Stimulated activated naive B cell treated with anti-CD40 and anti-IgM and Interleukin-4, amounts not matched to agents 10 μg/mL and 1 μg/mL and 100 μg/mL, for 72 hours (primary cell): ENCODE results near the gene BTRC.

ENCODE experiments used
- ATAC-seq, 2 donors: fragments of 150-1000 bp; cut with Tn5 transposase; replicated peaks; 2 replicates each; pipeline ENCODE4 v1.10.0; 2021; ENCODE audit warnings: moderate library complexity in 1 of 2
- DNase-seq: peaks from one replicate; pipeline ENCODE4 v3.0.0; 2021
- H3K27ac Mint-ChIP-seq: one replicate; pipeline ENCODE4 v1.8.0; 2022; ENCODE audit warnings: mild to moderate bottlenecking, mixed read lengths
- H3K27me3 Mint-ChIP-seq, 2 donors: one replicate each; pipeline ENCODE4 v1.8.0; 2022; ENCODE audit warnings: mixed read lengths in 2 of 2
- H3K36me3 Mint-ChIP-seq, 2 donors: one replicate each; pipeline ENCODE4 v1.8.0; 2022; ENCODE audit warnings: mixed read lengths in 2 of 2, mild to moderate bottlenecking in 1 of 2
- H3K4me1 Mint-ChIP-seq, 2 donors: one replicate each; pipeline ENCODE4 v1.8.0; 2022; ENCODE audit warnings: mixed read lengths in 2 of 2, mild to moderate bottlenecking in 1 of 2
- H3K4me3 Mint-ChIP-seq, 2 donors: one replicate each; pipeline ENCODE4 v1.8.0; 2022; ENCODE audit warnings: mild to moderate bottlenecking in 2 of 2, mixed read lengths in 2 of 2, moderate library complexity in 1 of 2
- H3K9me3 Mint-ChIP-seq, 2 donors: one replicate each; pipeline ENCODE4 v1.8.0; 2022; ENCODE audit warnings: mixed read lengths in 2 of 2, mild to moderate bottlenecking in 1 of 2

BTRC gene

GRCh38 chr10:101482568-101482967 is 128.6 kb downstream of the BTRC start:
- Mint-ChIP-seq H3K9me3 (no peaks in the 10 kb centered on the region), H3K36me3 (peaks cover 15 to 20% of the 10 kb centered on the region in 2 donors), H3K27me3 (no peaks in the 10 kb centered on the region), H3K4me1 (peaks cover 0 to 2% of the 10 kb centered on the region in 2 donors), H3K27ac (no peak overlapping the region), H3K4me3 (no peak overlapping the region)
- no peak for ATAC-seq
- no peak for DNase-seq

GRCh38 chr10:101484175-101484745 is 130.3 kb downstream of the BTRC start:
- Mint-ChIP-seq H3K27me3 (no peaks in the 10 kb centered on the region), H3K9me3 (no peaks in the 10 kb centered on the region), H3K36me3 (peaks cover 12 to 20% of the 10 kb centered on the region in 2 donors), H3K4me1 (peaks cover 0 to 2% of the 10 kb centered on the region in 2 donors), H3K27ac (no peak overlapping the region), H3K4me3 (no peak overlapping the region)
- DNase-seq (no peak), ATAC-seq (no peak)

- no peak for DNase-seq
- H3K4me3 Mint-ChIP-seq, result no peak overlapping the region
- no peak overlapping the region for H3K27ac Mint-ChIP-seq
- no peaks in the 10 kb centered on the region for H3K27me3 Mint-ChIP-seq
- no peak for ATAC-seq
- H3K4me1 Mint-ChIP-seq, result peaks cover 0 to 2% of the 10 kb centered on the region in 2 donors
- peaks cover 12 to 23% of the 10 kb centered on the region in 2 donors for H3K36me3 Mint-ChIP-seq
- H3K9me3 Mint-ChIP-seq, result no peaks in the 10 kb centered on the region
These were observed 131.2 kb downstream of the BTRC start for GRCh38 chr10:101485207-101485606.

GRCh38 chr10:101485681-101486554 is 132.0 kb downstream of the BTRC start:
- peaks cover 12 to 27% of the 10 kb centered on the region in 2 donors for H3K36me3 Mint-ChIP-seq
- peaks cover 0 to 2% of the 10 kb centered on the region in 2 donors for H3K4me1 Mint-ChIP-seq
- no peaks in the 10 kb centered on the region for H3K27me3 Mint-ChIP-seq
- H3K27ac Mint-ChIP-seq, result no peak overlapping the region
- DNase-seq (no peak), ATAC-seq (no peak)
- no peaks in the 10 kb centered on the region for H3K9me3 Mint-ChIP-seq
- H3K4me3 Mint-ChIP-seq, result peak overlapping the region in 1 of 2 donors; percentile 35

- Mint-ChIP-seq H3K27me3 (no peaks in the 10 kb centered on the region), H3K9me3 (no peaks in the 10 kb centered on the region), H3K4me1 (peaks cover 0 to 2% of the 10 kb centered on the region in 2 donors), H3K36me3 (peaks cover 4 to 19% of the 10 kb centered on the region in 2 donors), H3K27ac (no peak overlapping the region), H3K4me3 (no peak overlapping the region)
- ATAC-seq (no peak), DNase-seq (no peak)
These were observed 133.4 kb downstream of the BTRC start for GRCh38 chr10:101487399-101487798.

GRCh38 chr10:101489355-101489754 is 135.4 kb downstream of the BTRC start:
- Mint-ChIP-seq H3K27me3 (no peaks in the 10 kb centered on the region), H3K9me3 (no peaks in the 10 kb centered on the region), H3K27ac (no peak overlapping the region), H3K4me1 (peaks cover 0 to 2% of the 10 kb centered on the region in 2 donors), H3K36me3 (peaks cover 3 to 15% of the 10 kb centered on the region in 2 donors), H3K4me3 (no peak overlapping the region)
- DNase-seq, result no peak
- ATAC-seq, result no peak

GRCh38 chr10:101490026-101490425 is 136.1 kb downstream of the BTRC start:
- Mint-ChIP-seq H3K9me3 (no peaks in the 10 kb centered on the region), H3K36me3 (peaks cover 3 to 15% of the 10 kb centered on the region in 2 donors), H3K27ac (no peak overlapping the region), H3K4me1 (peaks cover 0 to 2% of the 10 kb centered on the region in 2 donors), H3K27me3 (no peaks in the 10 kb centered on the region), H3K4me3 (no peak overlapping the region)
- DNase-seq (no peak), ATAC-seq (no peak)

- Mint-ChIP-seq H3K9me3 (no peaks in the 10 kb centered on the region), H3K36me3 (peaks cover 0 to 7% of the 10 kb centered on the region in 2 donors), H3K27me3 (no peaks in the 10 kb centered on the region), H3K4me1 (no peaks in the 10 kb centered on the region), H3K27ac (no peak overlapping the region), H3K4me3 (no peak overlapping the region)
- no peak for ATAC-seq
- DNase-seq, result no peak
These were observed 138.2 kb downstream of the BTRC start for GRCh38 chr10:101492205-101492604.

- ATAC-seq, result no peak
- Mint-ChIP-seq H3K9me3 (no peaks in the 10 kb centered on the region), H3K27ac (no peak overlapping the region), H3K36me3 (peaks cover 0 to 7% of the 10 kb centered on the region in 2 donors), H3K27me3 (no peaks in the 10 kb centered on the region), H3K4me1 (no peaks in the 10 kb centered on the region), H3K4me3 (no peak overlapping the region)
- no peak for DNase-seq
These were observed 138.8 kb downstream of the BTRC start for GRCh38 chr10:101492814-101493213.

- ATAC-seq (no peak), DNase-seq (no peak)
- H3K4me3 Mint-ChIP-seq, result no peak overlapping the region
- peaks cover 0 to 7% of the 10 kb centered on the region in 2 donors for H3K36me3 Mint-ChIP-seq
- no peaks in the 10 kb centered on the region for H3K9me3 Mint-ChIP-seq
- H3K27ac Mint-ChIP-seq, result no peak overlapping the region
- H3K27me3 Mint-ChIP-seq, result no peaks in the 10 kb centered on the region
- H3K4me1 Mint-ChIP-seq, result no peaks in the 10 kb centered on the region
These were observed 139.3 kb downstream of the BTRC start for GRCh38 chr10:101493249-101493648.

GRCh38 chr10:101493782-101494281 is 139.9 kb downstream of the BTRC start:
- Mint-ChIP-seq H3K27ac (no peak overlapping the region), H3K9me3 (no peaks in the 10 kb centered on the region), H3K4me1 (no peaks in the 10 kb centered on the region), H3K36me3 (peaks cover 0 to 7% of the 10 kb centered on the region in 2 donors), H3K27me3 (no peaks in the 10 kb centered on the region), H3K4me3 (no peak overlapping the region)
- ATAC-seq (no peak), DNase-seq (no peak)

- Mint-ChIP-seq H3K4me1 (no peaks in the 10 kb centered on the region), H3K4me3 (no peak overlapping the region), H3K27me3 (no peaks in the 10 kb centered on the region)
These were observed 140.7 kb downstream of the BTRC start for GRCh38 chr10:101494650-101495049.

GRCh38 chr10:101495324-101495925 is 141.5 kb downstream of the BTRC start:
- Mint-ChIP-seq H3K4me3 (no peak overlapping the region), H3K36me3 (peaks cover 0 to 2% of the 10 kb centered on the region in 2 donors), H3K4me1 (no peaks in the 10 kb centered on the region), H3K9me3 (no peaks in the 10 kb centered on the region), H3K27ac (no peak overlapping the region), H3K27me3 (no peaks in the 10 kb centered on the region)
- no peak for DNase-seq
- no peak for ATAC-seq

More at GRCh38 chr10:101494650-101495049, 140.7 kb downstream of the BTRC start:
- H3K36me3 Mint-ChIP-seq, result peaks cover 0 to 7% of the 10 kb centered on the region in 2 donors
- DNase-seq, result no peak
- H3K27ac Mint-ChIP-seq, result no peak overlapping the region
- H3K9me3 Mint-ChIP-seq, result no peaks in the 10 kb centered on the region
- no peak for ATAC-seq

GRCh38 chr10:101504438-101504837 is 150.5 kb downstream of the BTRC start:
- Mint-ChIP-seq H3K4me3 (no peak overlapping the region), H3K36me3 (peaks cover 0 to 3% of the 10 kb centered on the region in 2 donors), H3K4me1 (no peaks in the 10 kb centered on the region), H3K9me3 (no peaks in the 10 kb centered on the region), H3K27me3 (no peaks in the 10 kb centered on the region), H3K27ac (no peak overlapping the region)
- ATAC-seq, result no peak
- DNase-seq, result no peak
